Ovary (tissue), 9 donors: ENCODE measurements around the gene TTLL11. TPM values are rescaled to one million over a fixed set of nuclear protein-coding genes. Genes with fewer than 3 reads are reported as not detected.

Experiments
- DNase-seq, 5 donors: peaks; one replicate each; pipeline ENCODE4 v3.0.0-alpha.2; 2019 to 2020
- H3K27ac ChIP-seq, 2 donors: fragments of 200-600 bp; one replicate each; pipeline versions ENCODE4 v1.5.1 to v1.8.0; 2019 to 2022
- H3K27me3 ChIP-seq: fragments of 200-600 bp; one replicate; pipeline ENCODE4 v1.8.0; 2022
- H3K36me3 ChIP-seq: fragments of 200-600 bp; sonication (generic); one replicate; pipeline ENCODE4 v1.5.1; 2019
- H3K4me1 ChIP-seq: one replicate; pipeline ENCODE4 v1.8.1; 2013; ENCODE audit warnings: mild to moderate bottlenecking, moderate library complexity; ENCODE audit not compliant: insufficient read depth
- H3K4me3 ChIP-seq: fragments of 200-600 bp; sonication (generic); one replicate; pipeline ENCODE4 v1.5.1; 2017
- H3K9me3 ChIP-seq, 2 donors: fragments of 200-600 bp in 1 of 2; sonication (generic) in 1 of 2; one replicate each; pipeline versions ENCODE4 v1.5.1 to v1.8.1; 2013 to 2019; ENCODE audit warnings: mild to moderate bottlenecking in 1 of 2, moderate library complexity in 1 of 2
- EP300 ChIP-seq: sonication (generic); formaldehyde crosslinking; IDR thresholded peaks from one replicate; pipeline ENCODE4 v1.6.1; 2017; ENCODE audit warnings: antibody characterized with exemption
- POLR2A ChIP-seq: fragments of 450-650 bp; IDR thresholded peaks from one replicate; pipeline ENCODE4 v1.6.1; 2017; ENCODE audit warnings: antibody characterized with exemption, mild to moderate bottlenecking, moderate library complexity
- WGBS, 3 donors: extraction: QIAGEN DNeasy Blood & Tissue Kit in 1 of 3; methylation state at CpG; one replicate each; pipeline versions ENCODE4 v1.1.5 to v1.1.7; 2013 to 2017; 5-methylcytosine and 5-hydroxymethylcytosine counted together
- intact Hi-C, 4 donors: fragments of 100-400 bp; cut with DNase I; formaldehyde crosslinking; loops; one replicate each; pipeline versions ENCODE4 v1.11.0 to v1.15.1; 2022 to 2023
- polyA plus RNA-seq, 2 donors: library from polyadenylated mRNA; stranded (reverse); fragments of 200-250 nt in 1 of 2; fragments of 350-450 nt in 1 of 2; fragmentation: Illumina TruSeq in 1 of 2; extraction: RNeasy Lipid Tissue Mini Kit (QIAGEN cat#74804) in 1 of 2; gene quantifications; one replicate each; pipeline ENCODE4 v1.2.3, GENCODE V29; 2013 to 2014
- total RNA-seq, 7 donors: library from RNA; depleted of rRNA in 2 of 7; stranded (reverse); fragments of >200 nt in 2 of 7; fragmentation: NEBNext Ultra II Directional in 3 of 7; extraction: Animal tissue kit (Norgen Biotek cat#: 25700) in 3 of 7; gene quantifications; one replicate each; pipeline versions ENCODE4 v1.1.0 to v1.2.4, GENCODE V29; 2016 to 2023
- TF ChIP-seq, protein P1 (sequence below), 3 donors: fragments of 450-650 bp in 2 of 3; fragments of 200-600 bp in 1 of 3; IDR thresholded peaks; one replicate each; pipeline versions ENCODE4 v1.5.1 to v1.8.0; 2016 to 2022; ENCODE audit warnings: antibody characterized with exemption in 3 of 3, mild to moderate bottlenecking in 1 of 3
- donor health status: DM: no; HTN: no; CAD: no; lungs with moderate emphysema.
- donor health status: DM: no; HTN: no; CAD: no.
- donor health status: Bipolar disorder and iron deficiency.
- donor health status: DM: yes; HTN: yes; CAD: no.
- donor health status: DM: no; HTN: no; CAD: no.
- donor health status: DM: yes; HTN: yes; CAD: no.

Gene TTLL11
- total and polyA plus RNA-seq, 9 donors = 6.1 to 13.5 (median 9.2) TPM

DNA sequence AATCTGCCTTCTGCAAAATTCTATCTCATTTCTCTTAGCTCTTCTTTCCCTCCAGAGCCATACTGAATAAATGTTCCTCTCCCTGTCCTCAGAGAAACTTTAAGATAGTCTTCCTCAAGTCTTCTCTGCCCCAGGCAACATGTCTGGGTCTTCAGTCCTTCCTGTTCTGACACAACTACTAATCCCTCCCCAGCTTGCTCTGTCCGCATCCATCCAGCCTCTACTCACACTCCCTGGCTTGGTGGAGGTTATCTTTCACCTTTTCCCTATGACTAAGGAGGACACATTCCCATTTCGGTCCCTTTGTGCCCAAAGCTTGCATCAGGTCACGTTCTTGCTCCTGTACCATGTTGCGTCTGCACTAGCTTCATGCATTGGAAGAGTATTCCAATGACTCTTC lies 143.3 kb downstream of the TTLL11 start:
- intact Hi-C loops = no loop called here
- WGBS, 3 donors = 97 to 98% (median 98%) methylated on average over 4 of the region's 4 CpGs
- Histone ChIP-seq H3K9me3 (no peaks in the 10 kb centered on the region), H3K27ac (no peak overlapping the region), H3K27me3 (no peaks in the 10 kb centered on the region), H3K4me1 (peaks cover 6% of the 10 kb centered on the region), H3K4me3 (no peak overlapping the region), H3K36me3 (no peaks in the 10 kb centered on the region)
- TF ChIP-seq POLR2A (no peak), EP300 (no peak)
- TF ChIP-seq, protein P1, sequence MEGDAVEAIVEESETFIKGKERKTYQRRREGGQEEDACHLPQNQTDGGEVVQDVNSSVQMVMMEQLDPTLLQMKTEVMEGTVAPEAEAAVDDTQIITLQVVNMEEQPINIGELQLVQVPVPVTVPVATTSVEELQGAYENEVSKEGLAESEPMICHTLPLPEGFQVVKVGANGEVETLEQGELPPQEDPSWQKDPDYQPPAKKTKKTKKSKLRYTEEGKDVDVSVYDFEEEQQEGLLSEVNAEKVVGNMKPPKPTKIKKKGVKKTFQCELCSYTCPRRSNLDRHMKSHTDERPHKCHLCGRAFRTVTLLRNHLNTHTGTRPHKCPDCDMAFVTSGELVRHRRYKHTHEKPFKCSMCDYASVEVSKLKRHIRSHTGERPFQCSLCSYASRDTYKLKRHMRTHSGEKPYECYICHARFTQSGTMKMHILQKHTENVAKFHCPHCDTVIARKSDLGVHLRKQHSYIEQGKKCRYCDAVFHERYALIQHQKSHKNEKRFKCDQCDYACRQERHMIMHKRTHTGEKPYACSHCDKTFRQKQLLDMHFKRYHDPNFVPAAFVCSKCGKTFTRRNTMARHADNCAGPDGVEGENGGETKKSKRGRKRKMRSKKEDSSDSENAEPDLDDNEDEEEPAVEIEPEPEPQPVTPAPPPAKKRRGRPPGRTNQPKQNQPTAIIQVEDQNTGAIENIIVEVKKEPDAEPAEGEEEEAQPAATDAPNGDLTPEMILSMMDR (IDR thresholded peaks at IDR 0.05) = no peak
- DNase-seq = no peak

DNA sequence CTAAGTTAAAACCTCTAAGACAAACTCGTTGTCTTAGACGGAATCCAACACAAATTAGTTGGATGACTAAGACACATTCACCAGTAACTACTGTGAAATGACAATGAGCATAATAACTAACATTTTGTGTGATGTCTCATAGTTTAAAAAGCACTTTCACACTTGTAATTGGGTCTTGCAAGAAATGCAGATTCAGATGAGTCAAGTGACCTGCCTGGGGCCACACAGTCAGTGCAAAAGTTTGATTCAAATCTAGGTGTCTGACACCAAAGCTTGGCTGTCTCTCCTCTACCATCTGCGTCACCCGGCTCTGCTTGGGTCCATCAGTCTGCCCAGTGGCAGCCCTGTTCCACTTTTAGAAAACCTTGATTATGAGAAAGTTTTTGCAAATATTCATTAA lies 143.7 kb downstream of the TTLL11 start:
- TF ChIP-seq, protein P1 (IDR thresholded peaks at IDR 0.05) = no peak
- no peak for TF ChIP-seq POLR2A
- no peak for TF ChIP-seq EP300
- no peak for DNase-seq
- H3K27ac ChIP-seq = no peak overlapping the region
- no peaks in the 10 kb centered on the region for H3K9me3 ChIP-seq
- intact Hi-C loops = no loop called here
- no peaks in the 10 kb centered on the region for H3K27me3 ChIP-seq
- H3K36me3 ChIP-seq = no peaks in the 10 kb centered on the region
- peaks cover 5% of the 10 kb centered on the region for H3K4me1 ChIP-seq
- no peak overlapping the region for H3K4me3 ChIP-seq
- WGBS, 3 donors = 86 to 98% (median 94%) methylated on average over 4 of the region's 4 CpGs

DNA sequence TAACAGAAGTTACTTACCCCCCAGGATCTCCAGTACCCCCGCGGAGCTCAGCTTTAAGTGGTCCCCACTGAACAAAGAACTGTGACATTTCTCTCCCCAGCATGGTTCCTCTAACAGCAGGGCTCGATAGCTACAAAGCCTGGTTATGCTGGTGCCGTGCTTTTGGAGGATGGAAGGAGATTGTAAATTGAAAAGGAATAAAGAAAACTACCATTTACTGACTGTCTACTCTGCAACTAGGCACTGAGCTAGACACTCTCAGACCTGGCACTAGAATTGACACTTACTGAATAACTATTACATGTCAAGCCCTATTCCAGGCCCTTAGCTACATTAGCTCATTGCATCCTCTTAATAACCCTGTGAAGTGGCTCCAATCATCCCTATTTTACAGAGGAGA lies 145.3 kb downstream of the TTLL11 start:
- no peaks in the 10 kb centered on the region for H3K27me3 ChIP-seq
- H3K4me1 ChIP-seq = no peaks in the 10 kb centered on the region
- DNase-seq = no peak
- H3K36me3 ChIP-seq = no peaks in the 10 kb centered on the region
- H3K27ac ChIP-seq = no peak overlapping the region
- WGBS, 3 donors = 78 to 81% (median 80%) methylated on average over 4 of the region's 4 CpGs
- TF ChIP-seq EP300 (no peak), POLR2A (no peak)
- TF ChIP-seq, protein P1 (IDR thresholded peaks at IDR 0.05) = no peak
- no peak overlapping the region for H3K4me3 ChIP-seq
- no peaks in the 10 kb centered on the region for H3K9me3 ChIP-seq
- intact Hi-C loops = no loop called here

DNA sequence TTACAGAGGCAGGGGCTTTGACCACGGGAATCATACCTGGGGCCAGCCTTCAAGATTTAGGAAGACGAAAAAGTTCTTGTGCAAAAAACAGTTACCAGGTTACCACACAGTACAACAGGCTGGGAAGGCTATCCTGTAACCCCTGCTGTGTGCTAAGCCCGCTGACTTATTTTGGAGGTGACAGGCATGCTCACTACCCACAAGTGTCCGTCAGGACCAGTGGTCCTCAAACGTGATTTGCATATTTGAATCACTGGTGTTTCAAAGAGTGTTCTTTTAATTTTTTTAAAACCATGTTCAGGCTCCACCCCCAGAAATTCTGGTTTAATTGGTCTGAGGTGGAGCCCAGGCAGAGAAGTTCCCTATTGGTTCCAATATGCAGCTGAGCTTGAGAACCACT lies 146.6 kb downstream of the TTLL11 start:
- Histone ChIP-seq H3K36me3 (no peaks in the 10 kb centered on the region), H3K4me3 (no peak overlapping the region), H3K9me3 (no peaks in the 10 kb centered on the region), H3K27me3 (no peaks in the 10 kb centered on the region), H3K27ac (no peak overlapping the region), H3K4me1 (no peaks in the 10 kb centered on the region)
- 85 to 94% (median 90%) methylated on average over 5 of the region's 5 CpGs for WGBS, 3 donors
- intact Hi-C loops = no loop called here
- TF ChIP-seq EP300 (no peak), POLR2A (no peak)
- TF ChIP-seq, protein P1 (IDR thresholded peaks at IDR 0.05) = no peak
- no peak for DNase-seq

DNA sequence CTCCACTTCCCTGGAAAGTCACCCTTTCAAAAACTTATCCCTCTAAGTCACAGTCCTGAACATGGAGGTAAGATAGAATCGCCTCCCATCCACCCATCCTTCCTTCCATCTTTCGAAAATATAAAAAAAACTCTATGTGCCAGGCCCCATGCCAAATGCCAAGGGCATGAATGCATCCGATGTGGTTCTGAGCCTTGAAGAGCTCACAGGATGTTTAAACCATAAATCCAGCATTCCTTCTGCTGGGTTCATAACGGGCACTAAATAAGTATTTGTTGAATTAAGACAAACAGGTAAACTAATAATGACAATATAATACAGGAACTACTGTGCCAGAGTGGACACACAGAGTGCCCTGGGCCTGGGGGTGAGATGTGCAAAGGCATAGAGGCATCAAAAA lies 147.3 kb downstream of the TTLL11 start:
- H3K4me3 ChIP-seq = no peak overlapping the region
- H3K9me3 ChIP-seq = no peaks in the 10 kb centered on the region
- no peaks in the 10 kb centered on the region for H3K36me3 ChIP-seq
- H3K4me1 ChIP-seq = no peaks in the 10 kb centered on the region
- intact Hi-C loops = no loop called here
- no peaks in the 10 kb centered on the region for H3K27me3 ChIP-seq
- no peak overlapping the region for H3K27ac ChIP-seq
- DNase-seq = no peak
- WGBS, 3 donors = 75 to 91% (median 85%) methylated on average over 4 of the region's 4 CpGs
- TF ChIP-seq EP300 (no peak), POLR2A (no peak)
- TF ChIP-seq, protein P1 (IDR thresholded peaks at IDR 0.05) = no peak
